ENCODE results near the gene HYAL4. TPM values are rescaled to one million over a fixed set of nuclear protein-coding genes. Genes with fewer than 3 reads are reported as not detected.
"Not testable (repeated sequence)": the region's sequence is repeated elsewhere in the genome, so short reads cannot be mapped to it uniquely, and the experiment has no call there.

Gene HYAL4
- total and polyA plus RNA-seq, 2 experiments from 2014 or later = 0.07 TPM; not detected in 1

- Histone ChIP-seq H3K27me3 (no peaks in the 10 kb centered on the region), H3K9me2 (replicated peaks; ENCODE audit: insufficient read depth) (no peaks in the 10 kb centered on the region), H2AFZ (no peak overlapping the region), H3K36me3 (replicated peaks; ENCODE audit: insufficient read depth, low read depth) (no peaks in the 10 kb centered on the region), H3K27ac (no peak overlapping the region), H3K9me3 (ENCODE audit: low read depth) (no peaks in the 10 kb centered on the region), H4K20me1 (ENCODE audit: insufficient read depth, poor library complexity, severe bottlenecking) (no peaks in the 10 kb centered on the region), H3K4me2 (no peak overlapping the region), H3K79me2 (no peaks in the 10 kb centered on the region), H3K4me1 (ENCODE audit: insufficient read depth) (no peaks in the 10 kb centered on the region), H3K4me3 (no peak overlapping the region)
- no peak for DNase-seq (ENCODE audit: low spot score)
- TF ChIP-seq CTCF (IDR thresholded peaks at IDR 0.05; ENCODE audit: poor library complexity) (no peak), EZH2phosphoT487 (IDR thresholded peaks at IDR 0.05; ENCODE audit: low read depth, severe bottlenecking, unreplicated experiment) (no peak), EZH2 (IDR thresholded peaks at IDR 0.05; ENCODE audit: borderline replicate concordance) (no peak)
- WGBS (ENCODE audit: low lambda C conversion rate, missing lambda C conversion rate) = 52% methylated on average over 4 of the region's 4 CpGs
These were observed 26.0 kb upstream of the HYAL4 start for GRCh38 chr7:123819001-123819400.

GRCh38 chr7:123819795-123820194, 25.2 kb upstream of the HYAL4 start:
- H3K9me2 ChIP-seq (replicated peaks; ENCODE audit: insufficient read depth); H4K20me1 ChIP-seq (ENCODE audit: insufficient read depth, poor library complexity, severe bottlenecking): not testable (repeated sequence)

GRCh38 chr7:123820864-123821263, 24.1 kb upstream of the HYAL4 start:
- DNase-seq (ENCODE audit: low spot score) = no peak
- Histone ChIP-seq H3K27ac (no peak overlapping the region), H3K4me3 (no peak overlapping the region), H3K36me3 (replicated peaks; ENCODE audit: insufficient read depth, low read depth) (no peaks in the 10 kb centered on the region), H3K9me3 (ENCODE audit: low read depth) (no peaks in the 10 kb centered on the region), H3K79me2 (no peaks in the 10 kb centered on the region), H4K20me1 (ENCODE audit: insufficient read depth, poor library complexity, severe bottlenecking) (no peaks in the 10 kb centered on the region), H3K27me3 (no peaks in the 10 kb centered on the region), H3K9me2 (replicated peaks; ENCODE audit: insufficient read depth) (no peaks in the 10 kb centered on the region), H3K4me2 (no peak overlapping the region), H3K4me1 (ENCODE audit: insufficient read depth) (no peaks in the 10 kb centered on the region), H2AFZ (no peak overlapping the region)
- TF ChIP-seq EZH2phosphoT487 (IDR thresholded peaks at IDR 0.05; ENCODE audit: low read depth, severe bottlenecking, unreplicated experiment) (no peak), EZH2 (IDR thresholded peaks at IDR 0.05; ENCODE audit: borderline replicate concordance) (no peak), CTCF (IDR thresholded peaks at IDR 0.05; ENCODE audit: poor library complexity) (no peak)
- WGBS (ENCODE audit: low lambda C conversion rate, missing lambda C conversion rate) = 94% methylated on average over 2 of the region's 2 CpGs

More at GRCh38 chr7:123819795-123820194, 25.2 kb upstream of the HYAL4 start:
- H3K4me3 ChIP-seq; H3K79me2 ChIP-seq; H3K27me3 ChIP-seq; DNase-seq (ENCODE audit: low spot score); H3K36me3 ChIP-seq (replicated peaks; ENCODE audit: insufficient read depth, low read depth); H2AFZ ChIP-seq; H3K27ac ChIP-seq; H3K4me2 ChIP-seq; H3K9me3 ChIP-seq (ENCODE audit: low read depth); H3K4me1 ChIP-seq (ENCODE audit: insufficient read depth): not testable (repeated sequence)
- WGBS (ENCODE audit: low lambda C conversion rate, missing lambda C conversion rate) = 87% methylated on average over 4 of the region's 4 CpGs

GRCh38 chr7:123821320-123821719, 23.6 kb upstream of the HYAL4 start:
- no peaks in the 10 kb centered on the region for H3K36me3 ChIP-seq (replicated peaks; ENCODE audit: insufficient read depth, low read depth)
- H3K27me3 ChIP-seq = no peaks in the 10 kb centered on the region
- no peaks in the 10 kb centered on the region for H3K9me3 ChIP-seq (ENCODE audit: low read depth)
- no peaks in the 10 kb centered on the region for H3K9me2 ChIP-seq (replicated peaks; ENCODE audit: insufficient read depth)
- no peak overlapping the region for H3K4me2 ChIP-seq
- H3K79me2 ChIP-seq = no peaks in the 10 kb centered on the region
- 82% methylated on average over 1 of the region's 1 CpG for WGBS (ENCODE audit: low lambda C conversion rate, missing lambda C conversion rate)
- DNase-seq (ENCODE audit: low spot score) = no peak
- H3K4me1 ChIP-seq (ENCODE audit: insufficient read depth) = no peaks in the 10 kb centered on the region
- no peak overlapping the region for H3K27ac ChIP-seq
- no peak overlapping the region for H2AFZ ChIP-seq
- no peaks in the 10 kb centered on the region for H4K20me1 ChIP-seq (ENCODE audit: insufficient read depth, poor library complexity, severe bottlenecking)
- H3K4me3 ChIP-seq = no peak overlapping the region
- TF ChIP-seq EZH2 (IDR thresholded peaks at IDR 0.05; ENCODE audit: borderline replicate concordance) (no peak), EZH2phosphoT487 (IDR thresholded peaks at IDR 0.05; ENCODE audit: low read depth, severe bottlenecking, unreplicated experiment) (no peak), CTCF (IDR thresholded peaks at IDR 0.05; ENCODE audit: poor library complexity) (no peak)

Measured in hepatocyte (in vitro differentiated cells).